PFSK-1 (cell line): Measurements from ENCODE around the gene FBXL16.

Source experiments
- FOXP2 ChIP-seq: optimal IDR thresholded peaks from 2 replicates; pipeline ENCODE3; 2011; ENCODE audit warnings: borderline replicate concordance, control low read depth, inconsistent platforms; ENCODE audit not compliant: insufficient read depth; ENCODE audit errors: extremely low read length, extremely low read depth
- POLR2AphosphoS5 ChIP-seq: IDR thresholded peaks from 2 replicates; pipeline ENCODE4 v1.6.1; 2012; ENCODE audit warnings: low read depth, mild to moderate bottlenecking, control low read depth, low read length, moderate library complexity
- SIN3A ChIP-seq: IDR thresholded peaks from 2 replicates; pipeline ENCODE4 v1.6.1; 2012; ENCODE audit warnings: mild to moderate bottlenecking, low read length, moderate library complexity, borderline replicate concordance; ENCODE audit not compliant: insufficient read depth
- TAF1 ChIP-seq: IDR thresholded peaks from 2 replicates; pipeline ENCODE4 v1.6.1; 2012; ENCODE audit warnings: low read length, control low read depth, borderline replicate concordance; ENCODE audit not compliant: insufficient read depth
- TF ChIP-seq, protein P1 (sequence below), 2 experiments: IDR thresholded peaks; 2 replicates each; pipeline versions ENCODE4 v1.6.1 to v1.8.0; 2011 to 2012; ENCODE audit warnings: low read depth in 2 of 2, low read length in 2 of 2, control low read depth in 1 of 2, inconsistent platforms in 1 of 2, mild to moderate bottlenecking in 1 of 2, moderate library complexity in 1 of 2; ENCODE audit not compliant: insufficient read depth in 1 of 2

The FBXL16 gene

DNA sequence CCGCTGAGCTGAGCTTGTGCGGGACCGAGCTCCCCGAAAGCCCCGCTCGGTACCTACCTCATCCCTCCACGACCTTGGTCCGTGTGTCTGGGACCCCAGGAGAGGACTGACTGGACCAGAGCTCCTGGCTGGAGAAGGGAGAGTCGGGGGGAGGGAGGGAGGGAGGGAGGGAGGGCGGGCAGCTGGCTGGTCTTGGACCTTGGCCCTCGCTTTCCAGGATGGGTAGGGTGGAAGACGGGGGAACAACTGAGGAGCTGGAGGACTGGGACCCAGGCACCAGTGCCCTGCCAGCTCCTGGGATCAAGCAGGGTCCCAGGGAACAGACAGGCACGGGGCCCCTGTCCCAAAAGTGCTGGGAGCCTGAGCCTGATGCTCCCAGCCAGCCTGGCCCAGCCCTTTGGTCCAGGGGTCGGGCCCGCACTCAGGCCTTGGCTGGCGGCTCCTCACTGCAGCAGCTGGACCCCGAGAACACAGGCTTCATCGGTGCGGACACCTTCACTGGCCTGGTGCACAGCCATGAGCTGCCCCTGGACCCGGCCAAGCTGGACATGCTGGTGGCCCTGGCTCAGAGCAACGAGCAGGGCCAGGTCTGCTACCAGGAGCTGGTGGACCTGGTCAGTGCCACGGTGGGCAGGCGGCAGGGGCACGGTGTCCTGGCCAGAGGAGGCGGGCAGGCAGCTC is 29.6 kb downstream of the FBXL16 start:
- TF ChIP-seq POLR2AphosphoS5 (no peak), FOXP2 (no peak), SIN3A (no peak), TAF1 (no peak)
- TF ChIP-seq, protein P1, sequence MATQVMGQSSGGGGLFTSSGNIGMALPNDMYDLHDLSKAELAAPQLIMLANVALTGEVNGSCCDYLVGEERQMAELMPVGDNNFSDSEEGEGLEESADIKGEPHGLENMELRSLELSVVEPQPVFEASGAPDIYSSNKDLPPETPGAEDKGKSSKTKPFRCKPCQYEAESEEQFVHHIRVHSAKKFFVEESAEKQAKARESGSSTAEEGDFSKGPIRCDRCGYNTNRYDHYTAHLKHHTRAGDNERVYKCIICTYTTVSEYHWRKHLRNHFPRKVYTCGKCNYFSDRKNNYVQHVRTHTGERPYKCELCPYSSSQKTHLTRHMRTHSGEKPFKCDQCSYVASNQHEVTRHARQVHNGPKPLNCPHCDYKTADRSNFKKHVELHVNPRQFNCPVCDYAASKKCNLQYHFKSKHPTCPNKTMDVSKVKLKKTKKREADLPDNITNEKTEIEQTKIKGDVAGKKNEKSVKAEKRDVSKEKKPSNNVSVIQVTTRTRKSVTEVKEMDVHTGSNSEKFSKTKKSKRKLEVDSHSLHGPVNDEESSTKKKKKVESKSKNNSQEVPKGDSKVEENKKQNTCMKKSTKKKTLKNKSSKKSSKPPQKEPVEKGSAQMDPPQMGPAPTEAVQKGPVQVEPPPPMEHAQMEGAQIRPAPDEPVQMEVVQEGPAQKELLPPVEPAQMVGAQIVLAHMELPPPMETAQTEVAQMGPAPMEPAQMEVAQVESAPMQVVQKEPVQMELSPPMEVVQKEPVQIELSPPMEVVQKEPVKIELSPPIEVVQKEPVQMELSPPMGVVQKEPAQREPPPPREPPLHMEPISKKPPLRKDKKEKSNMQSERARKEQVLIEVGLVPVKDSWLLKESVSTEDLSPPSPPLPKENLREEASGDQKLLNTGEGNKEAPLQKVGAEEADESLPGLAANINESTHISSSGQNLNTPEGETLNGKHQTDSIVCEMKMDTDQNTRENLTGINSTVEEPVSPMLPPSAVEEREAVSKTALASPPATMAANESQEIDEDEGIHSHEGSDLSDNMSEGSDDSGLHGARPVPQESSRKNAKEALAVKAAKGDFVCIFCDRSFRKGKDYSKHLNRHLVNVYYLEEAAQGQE (IDR thresholded peaks at IDR 0.05; ENCODE audit: insufficient read depth in 1 of 2, low read depth in 2 of 2, low read length in 2 of 2), result no peak

DNA sequence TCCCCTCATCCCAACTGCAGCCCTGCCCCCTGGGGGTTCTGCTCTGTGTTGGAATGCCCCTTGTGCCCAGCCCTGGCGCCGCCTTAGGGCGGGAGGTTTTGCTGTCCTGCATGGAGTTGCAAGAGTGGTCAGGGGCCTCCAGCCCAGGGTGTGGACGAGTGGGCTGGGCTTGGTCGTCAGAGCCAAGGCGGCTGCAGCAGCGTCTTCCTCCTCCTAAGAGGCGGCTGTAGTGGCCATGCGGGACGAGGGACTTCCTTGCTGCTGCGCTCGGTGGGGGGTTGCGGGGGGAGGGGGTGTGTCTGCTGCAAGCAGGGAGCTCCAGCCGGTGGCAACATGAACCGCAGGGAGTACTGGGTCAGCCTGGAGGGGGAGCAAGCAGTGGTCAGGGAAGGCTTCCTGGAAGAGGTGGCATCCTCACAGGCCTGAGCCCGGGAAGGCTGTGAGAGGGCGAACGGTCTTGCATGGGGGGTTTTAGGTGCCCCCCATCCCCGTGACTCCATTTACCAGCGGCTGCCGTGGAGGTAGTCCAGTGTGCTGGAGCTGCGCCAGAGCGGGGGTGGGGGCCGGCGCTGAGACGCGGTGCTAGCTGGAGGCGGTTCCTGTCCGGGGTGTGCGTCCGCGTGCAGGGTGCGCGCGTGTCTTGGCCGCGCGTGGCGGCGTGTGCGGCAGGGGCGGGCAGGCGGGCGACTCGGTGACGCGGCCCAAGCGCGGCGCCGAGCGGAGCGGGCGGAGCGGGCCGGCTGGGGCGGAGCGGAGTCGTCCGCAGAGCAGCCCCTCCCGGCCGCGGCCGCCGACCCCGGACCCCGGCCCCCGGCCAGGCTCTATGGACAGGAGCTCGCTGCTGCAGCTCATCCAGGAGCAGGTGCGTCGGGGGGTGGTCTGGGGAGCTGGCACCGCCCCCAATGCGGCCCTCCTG is 30.4 kb downstream of the FBXL16 start, which contains the start of gene RHBDL1:
RHBDL1 (plus strand) TSS at position 704 of the 916 bp plus-strand sequence; CDS start at position 824, 120 bp downstream.
- TF ChIP-seq, protein P1 (IDR thresholded peaks at IDR 0.05; ENCODE audit: insufficient read depth in 1 of 2, low read depth in 2 of 2, low read length in 2 of 2), result no peak
- TF ChIP-seq TAF1 (no peak), FOXP2 (no peak), SIN3A (no peak), POLR2AphosphoS5 (no peak; the same call in 1 of the 2 replicates)

DNA sequence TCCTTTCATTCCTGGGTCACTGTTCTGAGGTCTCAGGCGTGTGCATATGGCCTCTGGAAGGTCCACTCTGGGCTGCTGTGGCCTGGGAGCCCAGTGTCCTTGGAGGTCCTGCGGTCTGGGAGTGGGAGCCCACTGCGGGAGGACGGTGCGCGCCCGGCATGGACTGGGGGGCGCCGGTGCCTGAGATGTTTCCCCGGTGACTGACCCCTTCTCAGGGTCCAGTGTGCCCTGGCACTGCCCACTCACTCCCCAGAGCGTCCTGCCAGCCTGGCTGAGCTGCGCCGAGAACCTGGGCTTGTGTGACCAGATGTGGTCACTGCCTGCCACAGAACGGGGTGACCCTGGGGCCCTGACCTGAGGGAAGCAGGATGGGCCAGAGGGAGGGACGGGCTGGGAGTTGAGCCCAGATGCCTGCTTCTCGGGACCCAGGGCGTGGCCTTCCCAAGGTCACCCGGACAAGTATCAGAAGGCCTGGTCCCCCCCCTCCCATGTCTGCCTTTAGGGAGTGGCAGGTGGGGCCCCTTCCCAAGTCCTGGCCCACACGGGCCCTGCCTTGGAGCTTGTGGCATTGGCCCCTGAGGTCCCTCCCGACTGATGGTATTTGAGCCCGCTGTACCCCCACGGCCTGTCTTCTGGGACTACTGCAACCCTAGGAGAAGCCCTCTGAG is 31.3 kb downstream of the FBXL16 start:
- TF ChIP-seq FOXP2 (no peak), SIN3A (no peak), TAF1 (no peak), POLR2AphosphoS5 (no peak)
- TF ChIP-seq, protein P1 (IDR thresholded peaks at IDR 0.05; ENCODE audit: insufficient read depth in 1 of 2, low read depth in 2 of 2, low read length in 2 of 2), result no peak

DNA sequence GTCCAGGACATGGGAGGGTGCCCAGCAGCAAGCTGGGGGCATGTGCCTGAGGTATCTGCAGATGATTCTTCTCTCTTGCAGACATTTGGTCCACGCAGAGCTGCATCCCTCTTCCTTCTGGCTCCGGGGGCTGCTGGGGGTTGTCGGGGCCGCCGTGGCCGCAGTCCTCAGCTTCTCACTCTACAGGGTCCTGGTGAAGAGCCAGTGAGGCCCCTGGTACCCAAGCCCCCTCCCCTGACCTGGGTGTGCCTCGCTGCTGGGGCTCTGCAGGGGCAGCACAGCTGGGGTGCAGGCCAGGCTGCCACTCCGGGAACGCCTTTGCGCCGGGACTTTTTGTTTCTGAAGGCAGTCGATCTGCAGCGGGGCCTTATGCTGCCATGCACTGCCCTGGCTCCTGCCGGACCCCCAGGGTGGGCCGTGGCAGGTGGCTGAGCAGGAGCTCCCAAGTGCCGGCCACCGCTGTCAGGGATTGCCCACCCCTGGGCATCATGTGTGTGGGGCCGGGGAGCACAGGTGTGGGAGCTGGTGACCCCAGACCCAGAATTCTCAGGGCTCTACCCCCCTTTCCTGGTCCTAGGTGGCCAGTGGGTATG is 32.1 kb downstream of the FBXL16 start:
- TF ChIP-seq TAF1 (no peak), POLR2AphosphoS5 (no peak), SIN3A (no peak), FOXP2 (no peak)
- TF ChIP-seq, protein P1 (IDR thresholded peaks at IDR 0.05; ENCODE audit: insufficient read depth in 1 of 2, low read depth in 2 of 2, low read length in 2 of 2), result no peak
